GM19324 (cell line): ENCODE measurements around the gene EPHA1.
"Not testable (repeated sequence)": the region's sequence is repeated elsewhere in the genome, so short reads cannot be mapped to it uniquely, and the experiment has no call there.

ENCODE experiments used
- ATAC-seq: cut with Tn5 transposase; IDR thresholded peaks from one replicate; pipeline ENCODE4 v1.9.1; 2021; ENCODE audit warnings: mild to moderate bottlenecking, moderate library complexity; ENCODE audit not compliant: unreplicated experiment, low FRiP score

Gene EPHA1

GRCh38 chr7:143406002-143406357 lies 2.7 kb downstream of the EPHA1 start:
- ATAC-seq, result no peak

DNA sequence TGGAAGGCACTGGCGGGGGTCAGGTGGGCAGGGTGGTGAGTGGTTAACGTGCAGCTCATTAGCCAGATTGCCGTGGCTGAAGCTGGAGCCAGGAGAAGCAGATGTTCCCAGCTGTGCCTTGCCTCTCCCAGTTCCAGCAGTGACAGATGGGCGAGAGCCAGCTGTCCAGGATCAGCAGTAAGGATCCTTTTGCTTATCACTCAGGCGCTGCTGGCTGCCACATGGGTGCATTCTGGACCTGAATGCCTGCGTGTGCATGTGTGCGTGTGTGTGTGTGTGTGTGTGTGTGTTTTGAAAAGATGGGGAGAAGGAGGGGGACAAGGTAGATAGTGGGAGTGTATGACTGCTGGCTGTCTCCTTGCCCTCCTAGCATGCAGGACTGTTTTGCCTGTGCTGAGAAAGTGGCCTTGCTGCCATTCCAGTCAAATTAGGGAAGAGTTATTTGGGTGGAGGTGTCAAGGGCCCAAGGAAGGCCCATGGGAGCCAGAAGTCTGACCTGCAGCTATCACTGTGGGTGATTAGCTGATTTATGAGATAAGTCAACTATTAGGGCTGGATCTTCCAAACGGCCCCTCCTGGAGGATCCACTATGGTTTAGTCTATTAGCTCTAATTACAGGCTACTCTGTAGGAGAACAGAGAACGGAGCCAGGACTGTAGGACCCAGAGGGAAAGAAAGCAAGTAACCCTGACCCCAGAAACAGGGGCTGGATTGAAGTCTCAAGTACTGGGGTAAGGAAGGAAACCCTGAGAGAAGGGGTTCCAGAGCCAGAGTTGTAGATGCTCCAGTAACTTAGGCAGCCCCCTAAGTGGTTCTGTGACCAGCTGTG lies 3.3 kb downstream of the EPHA1 start:
- no peak for ATAC-seq

DNA sequence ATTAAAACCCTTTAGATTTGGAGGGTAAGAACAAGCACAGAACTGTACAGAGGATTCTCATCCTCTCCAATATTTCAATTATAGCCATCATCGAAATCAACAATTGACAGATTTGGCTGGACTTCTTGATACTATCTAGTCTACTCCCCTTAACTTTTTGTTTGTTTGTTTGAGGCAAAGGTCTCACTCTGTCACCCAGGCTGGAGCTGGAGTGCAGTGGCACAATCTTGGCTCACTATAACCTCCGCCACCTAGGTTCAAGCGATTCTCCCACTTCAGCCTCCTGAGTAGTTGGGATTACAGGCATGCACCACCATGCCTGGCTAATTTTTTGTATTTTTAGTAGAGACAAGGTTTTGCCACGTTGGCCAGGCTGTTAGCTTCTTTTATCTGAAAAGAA lies 6.4 kb downstream of the EPHA1 start:
- ATAC-seq, result not testable (repeated sequence)

DNA sequence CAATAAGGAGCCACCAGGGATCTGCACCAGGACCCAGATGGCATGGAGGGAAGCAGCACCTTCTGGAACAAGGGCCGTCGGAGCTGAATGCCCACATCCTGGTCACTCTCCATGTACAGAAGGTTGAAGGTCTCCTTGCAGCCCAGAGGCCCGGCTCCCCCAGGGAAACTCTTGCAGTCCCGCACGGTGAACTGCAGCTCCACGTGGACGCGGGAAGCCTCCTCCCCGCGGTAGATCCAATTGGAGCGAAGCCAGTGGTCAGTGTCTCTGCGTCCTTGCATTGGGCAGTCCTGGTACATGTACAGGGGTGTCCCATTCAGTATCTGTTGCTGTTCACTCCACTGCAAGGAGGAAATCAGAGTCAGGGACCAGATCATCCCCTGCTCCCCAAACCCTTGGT lies 7.4 kb downstream of the EPHA1 start:
- ATAC-seq, result no peak

DNA sequence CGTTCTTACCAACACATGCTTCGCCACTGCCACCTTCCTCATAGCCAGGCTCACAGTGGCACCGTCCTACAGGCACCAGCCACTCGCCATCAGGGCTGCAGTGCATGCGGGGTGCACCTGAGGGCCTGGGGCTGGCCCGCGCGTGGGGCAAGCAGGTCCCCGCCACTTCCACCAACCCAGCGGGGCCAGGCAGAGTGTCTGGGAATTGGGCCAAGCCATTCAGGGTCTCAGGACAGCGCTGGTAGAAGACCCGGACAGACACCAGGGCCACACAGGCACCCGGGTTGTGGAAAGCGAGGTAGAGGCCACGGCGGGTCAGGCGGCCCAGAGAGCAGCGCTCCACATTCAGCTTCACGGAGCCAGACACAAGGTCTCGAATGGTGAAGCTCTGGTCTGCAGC lies 9.0 kb downstream of the EPHA1 start:
- ATAC-seq, result no peak

DNA sequence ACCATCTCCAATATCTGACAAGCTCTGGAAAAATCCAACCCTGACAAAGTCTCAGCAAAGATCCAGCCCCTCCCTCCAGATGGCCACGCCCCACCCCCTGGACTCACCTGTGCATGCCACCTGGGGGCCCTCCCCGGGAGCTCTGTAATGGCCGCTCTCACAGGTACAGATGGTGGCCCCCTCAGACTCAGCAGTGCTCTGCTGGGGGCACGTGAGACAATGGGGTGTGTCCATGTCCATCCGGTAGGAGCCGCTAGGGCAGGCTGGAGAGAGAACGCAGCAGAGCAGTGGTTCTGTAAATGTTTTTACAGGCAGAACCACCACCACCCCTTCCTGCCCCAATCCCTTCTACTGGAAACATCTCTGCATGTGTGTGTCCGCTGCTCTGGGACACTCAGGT lies 9.5 kb downstream of the EPHA1 start:
- no peak for ATAC-seq

GRCh38 chr7:143398616-143399015 lies 10.0 kb downstream of the EPHA1 start:
- ATAC-seq, result no peak

DNA sequence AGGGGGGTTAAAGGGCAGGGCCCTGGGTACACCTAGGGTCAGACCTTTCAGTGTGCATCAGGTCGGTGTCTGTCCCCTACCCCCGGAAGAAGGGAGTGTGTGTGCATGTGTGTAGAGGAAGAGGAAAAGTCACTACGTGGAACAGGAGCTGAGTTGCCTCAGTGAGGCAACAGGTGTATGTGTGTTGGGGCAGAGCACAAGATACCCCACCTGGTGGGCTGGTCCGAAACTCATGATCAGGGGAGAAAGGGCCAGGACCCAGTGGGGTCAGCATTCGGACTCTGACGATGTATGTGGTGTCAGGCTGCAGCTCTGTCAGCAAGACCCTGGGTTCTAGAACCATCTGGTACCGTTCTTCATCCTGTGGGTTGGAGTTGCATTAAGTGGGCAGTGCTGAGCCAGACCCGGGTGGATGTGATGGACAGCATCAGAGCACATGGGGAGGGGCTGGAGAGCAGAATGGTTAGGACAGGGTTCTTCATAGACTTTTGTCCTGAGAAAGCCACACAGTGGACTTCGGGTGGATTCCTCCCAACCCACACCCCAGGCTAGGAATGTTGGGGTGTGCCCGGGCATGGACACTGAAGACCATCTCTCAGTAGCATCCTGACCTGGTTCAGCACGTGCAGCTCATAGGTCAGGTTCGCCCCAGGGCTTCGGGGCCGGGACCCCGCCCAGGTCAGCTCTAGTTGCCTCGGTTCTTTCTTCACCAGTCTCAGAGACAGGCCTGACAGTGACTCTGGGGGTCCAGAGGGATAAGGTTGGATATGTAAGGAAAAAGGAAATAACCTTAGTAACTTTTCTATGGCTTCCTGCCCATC lies 10.7 kb downstream of the EPHA1 start:
- ATAC-seq, result no peak

- no peak for ATAC-seq
These were observed 11.8 kb downstream of the EPHA1 start for GRCh38 chr7:143396625-143397556.

DNA sequence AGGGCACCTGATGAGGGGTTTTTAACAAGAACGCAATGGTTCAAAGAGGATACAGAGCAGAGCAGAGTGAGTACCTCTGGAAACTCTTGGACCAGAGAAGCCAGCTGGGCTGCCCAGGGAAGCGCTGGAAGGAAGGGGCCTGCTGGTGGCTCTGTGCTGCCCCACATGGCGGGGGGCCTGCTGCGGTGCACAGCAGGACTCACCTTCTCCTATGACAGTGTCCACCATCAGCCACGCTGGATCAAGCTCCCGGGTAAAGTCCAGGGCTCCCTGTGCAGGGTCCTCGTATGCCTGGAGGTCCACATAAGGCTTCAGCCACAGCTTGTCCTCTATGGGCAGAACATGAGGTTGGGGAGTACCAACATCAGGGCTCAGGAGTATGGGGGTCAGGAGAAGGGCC lies 12.5 kb downstream of the EPHA1 start:
- no peak for ATAC-seq

DNA sequence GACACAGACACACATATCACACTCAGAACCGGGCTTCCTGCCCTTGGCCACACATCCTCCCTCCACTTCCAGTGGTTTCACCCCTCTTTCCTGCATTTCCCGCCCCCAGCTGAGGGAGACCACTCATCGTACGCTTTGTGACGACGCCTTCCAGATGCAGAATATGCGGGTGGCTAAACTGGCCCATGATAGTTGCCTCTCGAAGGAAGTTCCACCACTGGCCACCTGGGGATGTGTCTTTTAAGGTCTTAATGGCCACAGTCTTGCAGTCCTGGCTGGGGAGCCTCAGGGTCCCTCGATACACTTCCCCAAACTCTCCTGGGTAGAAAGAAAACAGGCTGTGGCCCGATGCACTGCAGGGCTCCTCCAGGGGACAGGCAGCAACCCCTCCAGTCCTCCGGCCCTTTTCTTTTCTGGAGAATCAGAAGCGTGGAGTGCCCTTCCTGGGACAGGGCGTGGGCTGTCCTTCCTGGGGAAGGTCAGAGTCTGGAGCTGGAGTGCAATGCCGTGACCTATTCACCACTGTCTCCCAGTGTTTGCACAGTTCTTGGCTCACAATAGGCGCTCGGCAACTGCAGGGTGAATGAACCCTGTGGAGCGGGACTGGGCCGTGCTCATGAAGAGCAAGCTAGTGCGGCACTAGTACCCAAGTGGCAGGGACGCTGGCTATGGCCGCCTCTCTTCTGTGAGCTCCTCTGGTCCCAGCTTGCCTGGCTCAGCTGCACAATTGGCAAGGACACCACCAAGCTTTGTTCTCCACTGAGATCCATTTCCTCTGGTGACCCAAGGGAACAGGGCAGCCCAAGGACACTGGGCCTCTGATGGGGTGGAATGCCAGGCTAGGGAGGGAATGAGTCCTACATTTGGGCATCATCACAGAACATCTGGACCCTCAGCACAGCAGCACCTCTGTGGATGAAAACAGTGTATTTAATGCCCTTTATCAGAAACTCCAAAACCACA lies 13.2 kb downstream of the EPHA1 start:
- no peak for ATAC-seq

DNA sequence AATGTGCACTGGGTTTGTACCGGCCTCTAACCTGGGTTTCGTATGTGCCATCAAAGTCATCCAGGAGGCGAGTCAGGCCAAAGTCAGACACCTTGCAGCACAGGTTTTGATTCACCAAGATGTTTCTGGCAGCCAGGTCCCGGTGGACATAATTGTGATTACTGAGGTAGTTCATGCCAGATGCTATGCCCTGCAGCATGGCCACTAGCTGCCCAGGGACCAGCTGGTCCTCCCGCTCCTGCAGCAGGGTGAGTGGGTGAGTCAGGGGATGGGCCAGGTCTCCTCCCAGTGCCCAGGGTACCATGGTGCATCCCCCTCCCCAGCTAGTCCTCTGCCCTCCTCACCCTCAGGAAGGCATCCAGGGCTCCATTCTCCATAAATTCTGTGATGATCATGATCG lies 13.9 kb downstream of the EPHA1 start:
- ATAC-seq, result no peak

DNA sequence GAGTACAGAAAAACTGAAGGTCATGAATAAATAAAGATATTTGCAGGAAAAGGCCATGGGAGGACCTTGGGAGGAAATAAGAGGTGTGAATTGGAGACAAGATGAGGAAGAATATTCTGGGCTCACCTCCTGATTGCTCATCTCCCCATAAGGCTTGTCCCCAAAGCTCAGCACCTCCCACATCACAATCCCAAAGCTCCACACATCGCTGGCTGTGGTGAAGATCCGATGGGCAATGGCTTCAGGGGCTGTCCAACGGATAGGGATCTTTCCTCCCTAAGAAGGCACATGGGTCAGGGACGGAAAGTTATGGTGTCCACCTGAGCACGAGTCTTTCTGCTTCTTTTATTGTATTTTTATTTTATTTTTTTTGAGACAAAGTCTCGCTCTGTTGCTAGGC lies 14.6 kb downstream of the EPHA1 start:
- ATAC-seq, result no peak

DNA sequence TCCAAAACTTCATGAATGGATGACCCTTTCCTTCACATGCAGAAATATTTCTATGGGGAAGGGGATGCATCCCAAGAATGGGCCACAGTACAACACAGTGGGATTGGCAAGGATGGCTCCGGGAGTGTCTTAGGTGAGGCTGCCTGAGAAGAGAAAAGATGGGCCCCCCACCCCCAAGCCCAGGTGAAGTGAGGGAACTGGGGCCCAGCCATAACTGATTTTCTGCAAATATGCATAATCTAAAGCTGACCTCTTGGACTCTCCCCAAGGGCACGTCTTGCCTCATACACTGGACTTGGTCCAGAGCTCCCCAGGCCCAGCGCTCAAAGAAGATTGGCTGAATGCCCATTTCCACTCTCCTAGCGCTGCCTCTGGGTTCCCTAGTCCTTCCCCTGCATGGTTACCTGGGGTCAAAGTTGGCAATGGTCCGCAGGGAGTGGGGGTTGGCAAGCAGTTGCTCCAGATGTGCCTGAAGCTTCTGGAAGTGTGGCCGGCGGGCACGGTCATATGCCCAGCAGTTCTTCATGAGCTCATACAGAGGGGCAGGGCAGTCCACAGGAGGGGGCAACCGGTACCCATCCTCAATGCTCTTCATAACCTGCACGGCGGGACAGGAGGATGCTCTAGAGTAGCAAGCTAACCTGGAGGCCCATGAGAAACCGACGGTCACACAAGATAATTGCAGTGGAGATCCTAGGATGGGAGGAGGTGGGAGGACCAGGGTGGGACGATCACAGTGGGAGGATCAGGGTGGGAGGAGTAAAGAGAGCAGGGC lies 15.2 kb downstream of the EPHA1 start:
- ATAC-seq, result no peak

DNA sequence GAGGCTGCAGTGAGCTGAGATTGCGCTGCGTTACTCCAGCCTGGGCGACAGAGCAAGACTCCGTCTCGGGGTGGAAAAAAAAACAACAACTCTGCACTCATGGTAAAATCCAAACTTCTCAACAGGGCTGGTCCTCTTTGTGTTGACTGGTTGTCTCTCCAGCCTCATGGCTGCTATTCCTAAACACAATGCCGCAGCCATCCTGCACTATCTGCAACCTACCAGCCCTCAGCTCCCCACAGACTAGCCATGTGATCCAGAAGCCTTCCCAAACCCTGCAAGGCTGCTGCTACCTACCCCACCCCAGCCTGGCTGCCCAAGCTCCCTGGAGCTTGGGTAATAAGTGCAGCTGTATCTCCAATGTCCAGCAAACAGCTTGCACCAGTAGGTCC lies 15.8 kb downstream of the EPHA1 start:
- ATAC-seq, result no peak

DNA sequence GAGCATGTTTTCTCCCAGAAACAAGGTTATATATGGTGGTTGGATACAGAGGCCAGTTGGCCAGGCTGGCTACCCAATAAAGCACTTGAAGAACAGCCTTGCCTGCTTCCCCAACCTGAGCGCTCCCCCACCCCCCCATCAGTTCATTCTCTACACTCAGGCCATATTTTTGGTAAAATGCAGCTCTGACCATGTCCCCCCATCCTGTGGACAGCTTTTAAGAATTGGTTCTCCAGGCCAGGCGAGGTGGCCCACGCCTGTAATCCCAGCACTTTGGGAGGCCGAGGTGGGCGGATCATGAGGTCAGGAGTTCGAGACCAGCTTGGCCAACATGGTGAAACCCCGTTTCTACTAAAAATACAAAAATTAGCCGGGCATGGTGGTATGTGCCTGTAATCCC lies 16.2 kb downstream of the EPHA1 start:
- ATAC-seq, result not testable (repeated sequence)

GRCh38 chr7:143391462-143392404 lies 16.9 kb downstream of the EPHA1 start:
- ATAC-seq, result no peak

GRCh38 chr7:143390773-143391317 lies 17.8 kb downstream of the EPHA1 start:
- ATAC-seq, result no peak
